GM12864 (cell line): Measurements from ENCODE around the gene CTU1.

Experiments
- DNase-seq: peaks from one replicate; pipeline ENCODE4 v3.0.0-alpha.2; 2011; ENCODE audit warnings: low read depth
- H3K4me3 ChIP-seq: 2 replicates; pipeline ENCODE4 v1.5.1; 2011; ENCODE audit warnings: mild to moderate bottlenecking, low read depth, low read length, control low read depth
- TF ChIP-seq, protein P1 (sequence below): IDR thresholded peaks from 2 replicates; pipeline ENCODE4 v1.5.1; 2011; ENCODE audit warnings: low read depth, mild to moderate bottlenecking, moderate library complexity, low read length, control low read depth, inconsistent platforms; ENCODE audit errors: missing control alignments

CTU1 gene

DNA sequence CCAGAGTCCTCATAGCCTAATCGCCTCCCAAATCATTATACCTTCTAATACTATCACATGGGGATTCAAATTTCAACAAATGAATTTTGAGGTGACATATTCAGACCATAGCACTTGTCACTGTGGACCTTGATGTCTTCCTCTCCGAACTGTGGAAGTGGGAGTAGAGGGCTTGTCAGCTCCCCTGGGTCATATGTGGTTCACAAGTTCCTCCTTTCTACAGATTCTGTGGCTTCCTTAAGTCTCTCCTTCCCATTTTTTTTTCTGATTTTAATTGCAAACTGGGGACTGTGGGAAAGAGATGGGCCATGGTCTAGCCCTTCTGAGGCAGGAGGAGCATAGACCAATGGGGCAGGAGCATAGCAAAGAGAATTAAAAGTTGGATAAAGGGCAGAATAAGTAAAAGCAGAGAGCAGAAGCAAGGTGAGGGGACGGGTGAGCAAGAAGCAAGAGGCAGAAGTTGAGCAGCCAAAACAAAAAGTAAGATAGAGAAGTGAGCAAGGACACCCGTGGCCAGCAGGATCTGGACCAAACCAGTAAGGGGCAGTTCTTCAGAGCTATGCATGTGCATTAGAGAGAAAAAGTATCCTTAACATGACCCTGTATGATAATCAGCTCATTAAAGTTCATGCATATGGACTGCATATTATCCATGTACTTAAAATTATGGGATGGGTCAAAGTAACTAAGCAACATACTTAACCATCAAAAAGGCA, 31.2 kb upstream of the CTU1 start:
- TF ChIP-seq, protein P1, sequence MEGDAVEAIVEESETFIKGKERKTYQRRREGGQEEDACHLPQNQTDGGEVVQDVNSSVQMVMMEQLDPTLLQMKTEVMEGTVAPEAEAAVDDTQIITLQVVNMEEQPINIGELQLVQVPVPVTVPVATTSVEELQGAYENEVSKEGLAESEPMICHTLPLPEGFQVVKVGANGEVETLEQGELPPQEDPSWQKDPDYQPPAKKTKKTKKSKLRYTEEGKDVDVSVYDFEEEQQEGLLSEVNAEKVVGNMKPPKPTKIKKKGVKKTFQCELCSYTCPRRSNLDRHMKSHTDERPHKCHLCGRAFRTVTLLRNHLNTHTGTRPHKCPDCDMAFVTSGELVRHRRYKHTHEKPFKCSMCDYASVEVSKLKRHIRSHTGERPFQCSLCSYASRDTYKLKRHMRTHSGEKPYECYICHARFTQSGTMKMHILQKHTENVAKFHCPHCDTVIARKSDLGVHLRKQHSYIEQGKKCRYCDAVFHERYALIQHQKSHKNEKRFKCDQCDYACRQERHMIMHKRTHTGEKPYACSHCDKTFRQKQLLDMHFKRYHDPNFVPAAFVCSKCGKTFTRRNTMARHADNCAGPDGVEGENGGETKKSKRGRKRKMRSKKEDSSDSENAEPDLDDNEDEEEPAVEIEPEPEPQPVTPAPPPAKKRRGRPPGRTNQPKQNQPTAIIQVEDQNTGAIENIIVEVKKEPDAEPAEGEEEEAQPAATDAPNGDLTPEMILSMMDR: no peak
- H3K4me3 ChIP-seq: no peak overlapping the region
- DNase-seq: no peak

DNA sequence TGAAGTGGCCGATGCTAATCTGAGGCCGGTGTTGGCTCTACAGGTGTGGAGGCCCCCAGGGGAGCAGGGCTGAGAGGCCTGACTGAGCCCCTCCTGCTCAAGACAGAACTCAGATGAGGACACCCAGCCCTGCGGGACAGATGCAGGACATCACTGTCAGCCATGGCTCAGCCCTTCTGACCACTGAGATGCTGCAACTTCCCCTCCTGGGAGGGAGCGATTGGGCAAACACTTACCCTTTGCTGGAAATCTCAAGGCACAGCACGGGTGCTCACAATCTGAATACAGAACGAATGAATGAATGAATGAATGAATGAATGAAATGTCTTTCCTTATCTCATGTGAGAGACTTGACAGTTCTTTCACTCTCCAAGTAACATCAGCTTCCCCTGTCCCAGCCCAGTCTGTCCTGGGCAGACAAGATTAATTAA, 30.4 kb upstream of the CTU1 start:
- DNase-seq: no peak
- H3K4me3 ChIP-seq: no peak overlapping the region
- TF ChIP-seq, protein P1: no peak

DNA sequence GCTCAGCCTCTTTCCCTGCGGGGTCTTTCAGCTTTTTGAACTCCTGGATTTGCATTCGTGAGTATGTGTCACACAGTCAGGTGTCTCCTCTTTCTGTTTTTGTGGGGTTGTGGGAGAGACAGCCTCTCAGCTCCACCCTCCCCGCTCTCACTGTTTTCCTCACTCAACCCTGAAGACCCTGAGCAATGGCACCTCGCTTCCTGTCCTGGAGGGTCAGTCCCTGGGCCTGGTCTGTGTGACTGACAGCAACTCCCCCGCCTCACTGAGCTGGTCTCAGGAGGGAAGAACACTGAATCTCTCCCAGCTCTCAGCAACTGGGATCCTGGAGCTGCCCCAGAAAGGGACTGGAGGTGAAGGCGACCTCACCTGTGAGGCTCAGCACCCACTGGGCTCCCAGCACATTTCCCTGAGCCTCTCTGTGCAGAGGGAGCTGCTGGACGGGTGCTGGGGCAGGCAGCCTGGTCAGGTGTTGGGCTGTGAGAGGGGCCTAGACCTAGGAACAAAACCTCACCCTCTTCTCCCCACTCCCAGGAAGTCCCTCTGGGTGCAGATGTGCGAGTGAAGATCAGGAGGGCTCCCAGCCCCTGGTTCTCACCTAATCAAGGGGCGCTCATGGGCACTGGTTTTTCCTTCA, 29.7 kb upstream of the CTU1 start:
- no peak overlapping the region for H3K4me3 ChIP-seq
- no peak for DNase-seq
- TF ChIP-seq, protein P1: no peak

DNA sequence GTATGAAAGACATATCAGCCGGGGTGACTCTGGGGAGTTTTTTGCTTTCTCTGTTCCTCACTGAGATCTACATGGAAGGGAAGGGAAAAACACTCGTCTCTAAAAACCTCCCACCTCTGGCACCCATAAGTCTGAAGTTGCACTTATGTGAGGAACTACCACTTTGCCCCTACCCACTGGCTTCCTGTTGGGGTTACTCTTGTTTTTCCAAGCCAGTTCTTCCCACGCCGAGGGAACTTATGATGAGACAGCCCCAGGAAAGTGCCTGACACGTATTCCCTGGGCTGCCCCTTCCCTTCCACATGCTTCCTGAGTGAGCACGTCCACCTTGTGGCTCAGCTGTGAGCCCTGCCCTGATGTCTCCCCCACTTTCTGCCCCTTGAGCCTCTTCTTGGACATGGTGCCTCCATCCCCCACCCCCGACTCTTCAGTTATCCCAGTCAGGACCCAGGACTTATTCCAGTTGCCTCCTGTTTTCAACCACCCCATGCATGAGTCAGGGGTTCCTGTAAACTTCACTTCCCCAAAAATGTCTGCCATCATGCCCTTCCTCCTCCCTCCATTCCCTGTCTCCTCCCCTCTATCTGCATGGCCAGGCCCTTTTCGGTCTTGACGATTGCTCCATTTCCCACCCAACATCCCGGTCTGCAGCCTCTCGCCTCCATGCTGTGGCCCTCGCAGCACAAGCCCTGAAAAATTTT, 28.8 kb upstream of the CTU1 start:
- H3K4me3 ChIP-seq: no peak overlapping the region
- no peak for DNase-seq
- TF ChIP-seq, protein P1: no peak

DNA sequence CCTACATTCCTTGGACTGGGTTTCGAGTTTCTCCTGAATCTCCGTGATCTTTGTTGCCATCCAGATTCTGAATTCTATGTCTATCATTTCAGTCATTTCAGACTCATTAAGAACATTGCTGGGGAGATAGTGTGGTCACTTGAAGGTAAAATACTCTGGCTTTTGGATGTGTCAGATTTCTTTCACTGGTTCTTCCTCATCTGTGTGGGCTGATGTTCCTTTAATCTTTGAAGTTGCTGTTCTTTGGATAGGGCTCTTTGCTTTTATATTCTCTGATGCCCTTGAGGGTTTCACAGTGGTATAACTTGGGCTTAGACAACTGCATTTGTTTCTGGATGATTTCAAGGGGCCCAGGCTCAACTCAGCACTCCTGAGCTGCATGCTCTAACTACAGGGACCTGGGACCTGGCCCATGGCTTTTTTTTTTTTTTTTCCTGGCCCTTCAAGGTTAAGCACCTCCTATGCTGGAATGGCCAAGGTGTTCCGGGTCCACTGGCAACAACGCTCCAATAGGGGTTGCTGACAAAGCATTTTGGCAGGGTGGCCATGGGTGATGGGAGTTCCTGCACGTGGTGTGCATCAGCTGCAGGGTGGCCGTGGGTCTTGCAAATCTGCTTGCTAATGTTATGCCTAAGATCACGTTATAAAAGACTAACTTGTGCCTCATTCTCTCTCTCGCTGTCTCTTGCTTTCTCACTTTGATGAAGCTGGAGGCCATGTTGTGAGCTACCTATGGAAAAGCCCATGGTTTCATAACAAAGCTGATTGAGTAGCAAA, 28.0 kb upstream of the CTU1 start:
- no peak for DNase-seq
- TF ChIP-seq, protein P1: no peak
- no peak overlapping the region for H3K4me3 ChIP-seq

DNA sequence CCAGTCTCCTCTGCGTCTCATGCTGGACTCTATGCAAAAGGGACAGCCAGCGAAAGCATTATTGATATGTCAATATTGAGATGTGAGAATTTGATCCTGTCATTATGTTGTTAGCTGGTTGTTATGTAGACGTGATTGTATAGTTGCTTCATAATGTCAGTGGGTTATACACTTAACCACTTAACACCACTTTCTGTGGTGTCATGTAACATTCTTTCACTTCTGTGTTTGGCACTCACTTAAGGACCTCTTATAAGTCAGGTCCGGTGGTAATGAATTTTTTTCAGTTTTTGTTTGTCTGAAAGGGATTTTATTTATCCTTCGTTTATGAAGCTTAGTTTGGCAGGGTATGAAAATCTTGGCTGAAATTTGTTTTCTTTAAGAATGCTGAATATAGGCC, 26.8 kb upstream of the CTU1 start:
- H3K4me3 ChIP-seq: no peak overlapping the region
- TF ChIP-seq, protein P1: no peak

More for the DNA sequence above, 26.8 kb upstream of the CTU1 start:
- DNase-seq: no peak
